Measurements from ENCODE around the gene FFAR2.

The FFAR2 gene

DNA sequence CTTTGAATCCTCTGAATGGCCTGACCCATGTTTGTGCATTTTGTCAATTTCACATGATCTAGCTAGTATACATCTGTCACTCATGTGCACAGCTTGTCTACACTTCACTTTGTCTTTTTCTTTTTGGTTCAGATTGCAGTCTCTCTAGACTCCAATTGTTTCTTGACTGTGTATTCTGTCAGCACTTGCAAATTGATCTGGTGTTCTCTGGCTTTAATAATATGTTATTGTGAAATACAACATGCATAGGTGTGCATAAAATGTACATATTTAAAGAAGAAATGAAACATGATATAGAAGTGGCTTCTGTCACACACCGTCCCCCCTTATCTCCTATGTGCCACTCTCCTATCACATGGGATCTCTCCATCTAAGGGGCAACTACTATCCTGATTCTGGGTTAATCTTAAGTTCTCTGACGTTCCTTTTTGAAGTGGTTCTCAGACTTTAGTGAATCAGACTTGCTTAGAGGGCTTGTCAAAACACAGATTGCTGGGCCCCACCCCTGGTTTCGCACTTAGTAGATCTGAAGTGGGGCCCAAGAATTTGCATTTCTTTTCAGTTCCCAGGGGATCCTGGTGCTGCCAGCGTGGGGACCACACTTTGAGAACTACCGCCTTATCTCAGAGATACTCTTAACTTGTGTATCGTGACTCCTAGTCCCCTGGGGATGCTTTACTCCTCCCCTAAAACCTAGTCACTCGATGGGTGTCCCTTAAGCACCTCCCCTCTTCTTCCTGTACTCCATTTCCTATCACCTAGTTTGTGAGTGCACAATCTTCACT lies 36.4 kb downstream of the FFAR2 start:
- in situ Hi-C loops (cut with MboI; ENCODE audit: low sequenced_read_pairs), result no loop called here

- in situ Hi-C loops (cut with MboI; ENCODE audit: low sequenced_read_pairs), result no loop called here
Measured at GRCh38 chr19:35486268-35486708, 38.2 kb downstream of the FFAR2 start.

DNA sequence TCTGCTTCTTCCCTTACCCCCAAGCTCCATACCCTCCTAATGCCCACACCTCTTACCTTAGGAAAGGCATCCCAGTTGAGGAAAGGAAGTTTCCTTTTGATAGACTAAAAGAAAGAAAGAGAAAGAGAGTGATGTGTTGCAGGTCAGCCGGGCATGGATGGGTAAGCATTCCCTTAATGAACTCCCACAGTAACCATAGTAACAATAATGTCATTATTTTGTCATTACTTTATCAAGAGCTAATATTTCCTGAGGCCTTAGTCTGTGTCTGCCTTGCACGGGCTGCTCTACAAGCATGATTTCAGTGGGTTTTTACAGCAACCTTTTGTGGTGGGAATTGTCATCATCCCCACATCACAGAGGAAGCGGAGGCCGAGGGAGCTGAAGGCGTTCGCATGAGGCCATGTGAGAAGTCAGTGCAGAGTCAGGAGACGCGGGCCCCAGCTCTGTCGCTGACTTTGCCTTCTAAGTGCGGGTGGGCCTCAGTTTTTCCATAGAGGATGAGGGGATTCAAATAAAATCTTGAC lies 39.7 kb downstream of the FFAR2 start:
- in situ Hi-C loops (cut with MboI; ENCODE audit: low sequenced_read_pairs), result no loop called here

GRCh38 chr19:35488677-35489076 lies 40.6 kb downstream of the FFAR2 start:
- in situ Hi-C loops (cut with MboI; ENCODE audit: low sequenced_read_pairs), result no loop called here

GRCh38 chr19:35490364-35490763 lies 42.3 kb downstream of the FFAR2 start, which contains the start of gene KRTDAP:
TSS of gene KRTDAP (minus strand) at chr19:35490464. CDS start at chr19:35490442, 22 bp downstream.
- in situ Hi-C loops (cut with MboI; ENCODE audit: low sequenced_read_pairs), result no loop called here

- in situ Hi-C loops (cut with MboI; ENCODE audit: low sequenced_read_pairs), result no loop called here
Measured at GRCh38 chr19:35491836-35492360, 43.8 kb downstream of the FFAR2 start.

GRCh38 chr19:35493971-35494370 lies 45.9 kb downstream of the FFAR2 start:
- in situ Hi-C loops (cut with MboI; ENCODE audit: low sequenced_read_pairs), result no loop called here

GRCh38 chr19:35495107-35496064 lies 47.3 kb downstream of the FFAR2 start:
- in situ Hi-C loops (cut with MboI; ENCODE audit: low sequenced_read_pairs), result no loop called here

- in situ Hi-C loops (cut with MboI; ENCODE audit: low sequenced_read_pairs), result no loop called here
Measured at GRCh38 chr19:35497406-35497805, 49.3 kb downstream of the FFAR2 start.

GRCh38 chr19:35498220-35498619 lies 50.2 kb downstream of the FFAR2 start:
- in situ Hi-C loops (cut with MboI; ENCODE audit: low sequenced_read_pairs), result no loop called here

DNA sequence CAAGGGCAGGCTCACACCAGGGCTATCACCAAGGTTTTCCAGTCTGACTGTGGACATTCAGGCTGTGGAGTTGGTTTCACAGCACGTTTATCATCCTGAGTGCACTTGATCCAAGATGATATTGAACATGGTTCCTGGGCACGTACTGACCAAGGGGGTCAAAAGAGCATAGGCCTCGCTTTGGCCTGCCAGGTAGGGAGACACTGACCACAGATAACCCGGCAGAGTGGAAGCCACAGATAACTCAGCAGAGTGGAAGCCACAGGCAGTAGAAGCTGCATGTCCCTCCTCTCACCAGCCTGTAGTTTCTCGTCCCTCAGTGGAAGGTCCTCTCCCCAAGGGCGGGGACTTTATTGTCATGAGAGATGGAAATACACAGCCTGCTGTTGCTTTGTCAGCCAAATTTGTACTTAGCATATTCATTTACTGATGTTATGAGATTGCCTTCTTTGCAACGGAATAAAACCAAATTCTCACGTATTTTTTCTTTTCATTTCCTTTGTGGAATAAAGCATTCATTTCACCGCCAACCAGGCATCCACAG lies 51.0 kb downstream of the FFAR2 start:
- in situ Hi-C loops (cut with MboI; ENCODE audit: low sequenced_read_pairs), result no loop called here

- in situ Hi-C loops (cut with MboI; ENCODE audit: low sequenced_read_pairs), result no loop called here
Measured at GRCh38 chr19:35500611-35501010, 52.6 kb downstream of the FFAR2 start.
